Stomach (tissue), 9 donors: ENCODE measurements around the gene SNRNP48. TPM values are rescaled to one million over a fixed set of nuclear protein-coding genes. Genes with fewer than 3 reads are reported as not detected.

Experiments used
- DNase-seq, 2 donors: peaks; one replicate each; pipeline versions ENCODE4 v3.0.0 to v3.0.0-alpha.2; 2013 to 2019
- H3K27ac ChIP-seq, 5 donors: fragments of 200-600 bp in 4 of 5; sonication (generic) in 4 of 5; one replicate each; pipeline ENCODE4 v1.5.1; 2013 to 2019; ENCODE audit warnings: mild to moderate bottlenecking in 1 of 5, moderate library complexity in 1 of 5
- H3K27me3 ChIP-seq, 3 donors: fragments of 200-600 bp; sonication (generic); one replicate each; pipeline ENCODE4 v1.5.1; 2017 to 2019; ENCODE audit warnings: mixed run types in 1 of 3
- H3K36me3 ChIP-seq, 4 donors: fragments of 200-600 bp; sonication (generic); 1 replicate in 3 of 4; 2 replicates in 1 of 4; pipeline ENCODE4 v1.5.1; 2016 to 2019
- H3K4me1 ChIP-seq, 4 donors: fragments of 200-600 bp; sonication (generic); one replicate each; pipeline ENCODE4 v1.5.1; 2016 to 2019
- H3K4me3 ChIP-seq, 4 donors: fragments of 200-600 bp; sonication (generic) in 3 of 4; one replicate each; pipeline ENCODE4 v1.5.1; 2016 to 2019; ENCODE audit warnings: mild to moderate bottlenecking in 1 of 4
- H3K9me3 ChIP-seq, 4 donors: fragments of 200-600 bp; sonication (generic); one replicate each; pipeline ENCODE4 v1.5.1; 2016 to 2019
- CTCF ChIP-seq, 7 experiments: fragments of 450-650 bp in 4 of 7; fragments of 200-600 bp in 3 of 7; sonication (generic) in 3 of 7; IDR thresholded peaks; one replicate each; pipeline ENCODE4 v1.5.1; 2016 to 2019; ENCODE audit warnings: antibody characterized with exemption in 7 of 7, control low read depth in 2 of 7, mild to moderate bottlenecking in 1 of 7
- EP300 ChIP-seq: sonication (generic); formaldehyde crosslinking; IDR thresholded peaks from one replicate; pipeline ENCODE4 v1.6.1; 2017; ENCODE audit warnings: antibody characterized with exemption
- POLR2A ChIP-seq, 4 donors: fragments of 450-650 bp; IDR thresholded peaks; one replicate each; pipeline ENCODE4 v1.6.1; 2016; ENCODE audit warnings: antibody characterized with exemption in 4 of 4, control low read depth in 2 of 4, mild to moderate bottlenecking in 1 of 4, moderate library complexity in 1 of 4
- POLR2AphosphoS5 ChIP-seq, 3 donors: sonication (generic); formaldehyde crosslinking; IDR thresholded peaks; one replicate each; pipeline ENCODE4 v1.6.1; 2016; ENCODE audit warnings: antibody characterized with exemption in 3 of 3
- WGBS, 5 donors: extraction: QIAGEN DNeasy Blood & Tissue Kit in 3 of 5; methylation state at CpG; one replicate each; pipeline versions ENCODE4 v1.1.5 to v1.1.7; 2013 to 2018; 5-methylcytosine and 5-hydroxymethylcytosine counted together
- intact Hi-C: fragments of 100-400 bp; cut with DNase I; formaldehyde crosslinking; loops from one replicate; pipeline ENCODE4 v1.15.1; 2023; ENCODE audit warnings: low total_unique reads
- polyA plus RNA-seq, 3 donors: library from polyadenylated mRNA; stranded (reverse); fragments of 200-250 nt; gene quantifications; one replicate each; pipeline ENCODE4 v1.2.3, GENCODE V29; 2013
- total RNA-seq, 5 donors: library from RNA; depleted of rRNA; stranded (reverse); fragments of >200 nt; gene quantifications; one replicate each; pipeline versions ENCODE4 v1.1.0 to v1.2.3, GENCODE V29; 2014 to 2016
- donor health status: healthy with polysubstance abuse.
- donor health status: Bipolar disorder and iron deficiency.
- donor health status: healthy.

Gene SNRNP48
- total and polyA plus RNA-seq, 8 donors, result 5.1 to 138 (median 13.0) TPM

- no peak for DNase-seq
- Histone ChIP-seq H3K4me1 (no peaks in the 10 kb centered on the region), H3K27me3 (peaks cover 0 to 5% (median 0%) of the 10 kb centered on the region in 3 donors), H3K9me3 (no peaks in the 10 kb centered on the region), H3K4me3 (no peak overlapping the region), H3K36me3 (no peaks in the 10 kb centered on the region), H3K27ac (no peak overlapping the region)
- TF ChIP-seq POLR2A (IDR thresholded peaks at IDR 0.05), result no peak
- TF ChIP-seq EP300, result no peak
- TF ChIP-seq CTCF (IDR thresholded peaks at IDR 0.05), result no peak
- no peak for TF ChIP-seq POLR2AphosphoS5 (IDR thresholded peaks at IDR 0.05)
- intact Hi-C loops, result no loop called here
- WGBS, 5 donors, result 45 to 80% (median 53%) methylated on average over 2 of the region's 2 CpGs
These were observed 39.3 kb downstream of the SNRNP48 start for GRCh38 chr6:7629321-7629720.

- Histone ChIP-seq H3K27ac (no peak overlapping the region), H3K27me3 (peaks cover 0 to 5% (median 0%) of the 10 kb centered on the region in 3 donors), H3K4me3 (no peak overlapping the region), H3K36me3 (no peaks in the 10 kb centered on the region), H3K9me3 (no peaks in the 10 kb centered on the region), H3K4me1 (no peaks in the 10 kb centered on the region)
- DNase-seq, result no peak
- TF ChIP-seq CTCF (IDR thresholded peaks at IDR 0.05) (no peak), POLR2AphosphoS5 (IDR thresholded peaks at IDR 0.05) (no peak), POLR2A (IDR thresholded peaks at IDR 0.05) (no peak)
- 79 to 92% (median 84%) methylated on average over 5 of the region's 5 CpGs for WGBS, 5 donors
- intact Hi-C loops, result no loop called here
These were observed 40.8 kb downstream of the SNRNP48 start for GRCh38 chr6:7630792-7631191.

GRCh38 chr6:7631466-7631865, 41.5 kb downstream of the SNRNP48 start:
- no peaks in the 10 kb centered on the region for H3K9me3 ChIP-seq
- no peaks in the 10 kb centered on the region for H3K4me1 ChIP-seq
- no peaks in the 10 kb centered on the region for H3K36me3 ChIP-seq
- intact Hi-C loops, result no loop called here
- 31 to 45% (median 39%) methylated on average over 5 of the region's 5 CpGs for whole genome bisulfite sequencing, 5 donors
- peaks cover 0 to 5% (median 0%) of the 10 kb centered on the region in 3 donors for H3K27me3 ChIP-seq
- DNase-seq, result no peak
- no peak overlapping the region for H3K27ac ChIP-seq
- no peak overlapping the region for H3K4me3 ChIP-seq
- TF ChIP-seq POLR2A (IDR thresholded peaks at IDR 0.05), result no peak

- Histone ChIP-seq H3K27ac (no peak overlapping the region), H3K36me3 (no peaks in the 10 kb centered on the region), H3K27me3 (peaks cover 0 to 5% (median 0%) of the 10 kb centered on the region in 3 donors), H3K9me3 (no peaks in the 10 kb centered on the region), H3K4me1 (no peaks in the 10 kb centered on the region), H3K4me3 (no peak overlapping the region)
- intact Hi-C loops, result no loop called here
- WGBS, 5 donors, result 72 to 80% (median 75%) methylated on average over 9 of the region's 9 CpGs
- DNase-seq, result peak in 1 of 2 donors; percentile 13
- TF ChIP-seq POLR2AphosphoS5 (IDR thresholded peaks at IDR 0.05) (no peak), CTCF (IDR thresholded peaks at IDR 0.05) (no peak), POLR2A (IDR thresholded peaks at IDR 0.05) (no peak), EP300 (no peak)
These were observed 42.7 kb downstream of the SNRNP48 start for GRCh38 chr6:7632501-7633290.

- 26 to 44% (median 33%) methylated on average over 4 of the region's 4 CpGs for WGBS, 5 donors
- DNase-seq, result no peak
- TF ChIP-seq POLR2AphosphoS5 (IDR thresholded peaks at IDR 0.05) (no peak), POLR2A (IDR thresholded peaks at IDR 0.05) (no peak), CTCF (IDR thresholded peaks at IDR 0.05) (no peak), EP300 (no peak)
- no peak overlapping the region for H3K4me3 ChIP-seq
- no peaks in the 10 kb centered on the region for H3K36me3 ChIP-seq
- no peaks in the 10 kb centered on the region for H3K9me3 ChIP-seq
- intact Hi-C loops, result no loop called here
- no peaks in the 10 kb centered on the region for H3K4me1 ChIP-seq
- peaks cover 0 to 5% (median 0%) of the 10 kb centered on the region in 3 donors for H3K27me3 ChIP-seq
- H3K27ac ChIP-seq, result no peak overlapping the region
These were observed 43.4 kb downstream of the SNRNP48 start for GRCh38 chr6:7633361-7633760.
